GM19397 (cell line): ENCODE measurements around the gene CDC42BPB.

ENCODE experiments used
- ATAC-seq: cut with Tn5 transposase; IDR thresholded peaks from one replicate; pipeline ENCODE4 v1.9.1; 2021; ENCODE audit warnings: mild to moderate bottlenecking, moderate library complexity; ENCODE audit not compliant: unreplicated experiment

CDC42BPB gene

DNA sequence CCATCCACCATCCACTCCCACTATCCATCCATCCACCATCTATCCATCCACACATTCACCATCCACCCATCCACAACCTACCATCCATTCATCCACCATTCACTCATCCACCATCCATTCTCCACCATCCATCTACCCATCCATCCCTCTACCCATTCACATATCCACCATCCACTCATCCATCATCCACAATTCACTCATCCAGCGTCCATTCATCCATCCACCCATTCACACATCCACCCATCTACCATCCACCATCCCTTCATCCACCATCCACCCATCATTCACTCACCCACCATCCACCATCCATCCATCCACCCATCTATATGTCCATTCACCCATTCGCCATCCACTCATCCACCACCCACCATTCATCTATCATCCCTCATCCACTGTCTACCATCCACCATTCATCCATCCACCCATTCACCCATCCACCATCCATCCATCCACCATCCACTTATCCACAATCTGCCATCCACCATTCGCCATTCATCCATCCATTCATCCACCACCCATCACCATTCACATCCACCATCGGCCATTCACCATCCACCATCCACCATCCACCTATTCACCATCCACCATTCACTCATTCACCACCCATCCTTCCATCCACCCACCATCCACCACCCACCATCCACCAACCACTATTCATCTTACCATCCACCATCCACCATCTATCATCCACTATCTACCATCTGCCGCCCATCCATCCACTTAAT lies 136.9 kb downstream of the CDC42BPB start:
- no peak for ATAC-seq

DNA sequence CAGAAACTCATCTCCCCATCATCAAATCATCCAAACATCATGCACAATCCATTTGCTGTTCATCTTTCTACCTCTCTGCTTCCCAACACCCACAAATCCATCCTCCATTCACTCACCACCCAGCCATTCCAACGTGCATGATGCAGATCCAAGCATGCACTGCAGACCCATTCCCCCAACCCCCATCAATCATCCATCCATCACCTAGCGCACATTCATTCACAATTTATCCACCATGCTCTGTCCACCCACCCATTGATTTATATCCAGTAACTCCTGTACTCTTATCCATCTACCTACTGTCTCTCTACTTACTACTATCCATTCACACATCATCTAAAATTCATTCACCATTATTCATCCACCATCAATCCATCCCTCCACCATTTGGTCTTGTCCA lies 138.9 kb downstream of the CDC42BPB start:
- no peak for ATAC-seq

DNA sequence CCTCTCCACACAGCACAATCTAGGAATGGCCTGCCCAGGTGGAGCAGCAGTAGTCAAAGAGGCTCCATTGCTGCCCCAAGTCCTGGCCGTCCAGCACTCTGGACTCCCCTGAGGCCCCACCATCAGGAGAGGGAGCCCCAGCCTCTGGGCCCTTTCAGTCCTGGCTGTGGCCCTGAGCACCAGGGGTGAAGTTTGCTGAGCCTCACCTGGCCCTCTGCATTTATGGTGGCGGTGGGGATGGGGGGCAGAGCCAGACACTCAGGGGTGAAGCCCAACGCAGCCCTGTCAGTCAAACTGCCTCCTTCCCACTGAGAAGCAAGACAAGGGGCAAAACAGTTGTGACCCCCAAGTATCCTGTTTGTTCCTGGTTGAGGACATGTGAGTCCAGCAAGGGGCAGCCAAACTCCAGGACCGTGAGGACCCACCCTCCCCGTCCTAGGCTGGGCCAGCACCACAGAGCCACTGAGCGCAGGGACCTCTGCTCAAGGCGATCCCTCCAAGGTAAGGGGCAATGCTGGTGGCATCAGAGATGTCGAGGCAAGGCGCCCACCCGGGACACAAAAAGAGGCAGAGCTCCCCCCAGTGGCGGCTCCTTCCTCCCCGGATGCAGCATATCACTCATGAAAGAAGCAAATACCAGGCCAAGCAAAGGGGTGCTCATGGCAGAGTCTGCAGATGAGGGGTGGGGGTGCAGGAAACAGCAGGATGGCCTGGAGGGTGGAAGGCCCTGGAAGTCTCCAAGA lies 139.7 kb downstream of the CDC42BPB start:
- ATAC-seq: no peak

DNA sequence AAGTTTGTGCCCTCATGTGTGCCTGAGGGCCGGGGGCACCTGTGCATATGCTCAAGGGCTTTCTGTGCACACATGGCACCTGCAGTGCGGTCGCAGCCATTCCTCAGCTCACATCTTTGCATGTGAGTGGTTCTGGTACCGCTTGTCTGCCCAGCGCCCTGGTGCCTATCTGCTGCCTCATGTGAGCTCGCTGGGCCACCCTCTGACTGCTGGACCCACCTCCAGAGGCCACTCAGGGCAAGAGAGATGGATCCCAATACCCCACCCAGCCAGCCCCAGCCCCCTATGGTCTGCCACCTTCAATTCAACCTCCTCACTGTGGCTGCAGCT lies 140.3 kb downstream of the CDC42BPB start:
- ATAC-seq: no peak

DNA sequence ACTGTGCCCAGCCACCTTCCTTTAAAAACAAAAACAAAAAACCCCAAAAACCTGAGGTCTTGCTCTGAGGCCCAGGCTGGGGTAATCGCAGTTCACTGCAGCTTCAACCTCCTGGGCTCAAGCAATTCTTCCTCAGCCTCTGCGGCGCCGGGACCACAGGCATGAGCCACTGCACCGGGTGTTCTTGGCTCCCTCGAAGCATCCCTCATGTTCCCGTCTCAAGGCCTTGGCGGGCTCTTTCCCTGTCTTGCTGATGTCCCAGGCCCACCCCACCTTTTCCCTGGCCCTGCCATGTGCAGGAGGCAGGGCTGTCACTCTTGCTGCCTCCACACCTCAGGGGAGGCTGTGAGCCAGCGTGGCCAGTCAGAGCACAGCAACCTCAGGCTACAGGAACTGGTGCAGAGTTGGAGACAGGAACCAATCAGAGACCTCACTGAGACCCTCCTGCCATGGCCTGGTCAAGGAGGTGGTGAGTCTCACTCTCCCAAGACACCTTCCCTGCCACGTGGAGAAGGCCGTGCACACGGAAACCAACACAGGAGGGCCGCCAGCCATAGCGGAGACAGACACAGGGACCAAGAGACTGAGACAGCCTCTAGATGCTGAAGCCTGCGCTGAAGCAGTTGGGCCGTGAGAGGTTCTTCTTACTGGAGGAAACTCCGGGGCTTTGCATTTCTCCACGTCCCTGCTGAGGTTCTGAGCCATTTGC lies 140.8 kb downstream of the CDC42BPB start:
- no peak for ATAC-seq

DNA sequence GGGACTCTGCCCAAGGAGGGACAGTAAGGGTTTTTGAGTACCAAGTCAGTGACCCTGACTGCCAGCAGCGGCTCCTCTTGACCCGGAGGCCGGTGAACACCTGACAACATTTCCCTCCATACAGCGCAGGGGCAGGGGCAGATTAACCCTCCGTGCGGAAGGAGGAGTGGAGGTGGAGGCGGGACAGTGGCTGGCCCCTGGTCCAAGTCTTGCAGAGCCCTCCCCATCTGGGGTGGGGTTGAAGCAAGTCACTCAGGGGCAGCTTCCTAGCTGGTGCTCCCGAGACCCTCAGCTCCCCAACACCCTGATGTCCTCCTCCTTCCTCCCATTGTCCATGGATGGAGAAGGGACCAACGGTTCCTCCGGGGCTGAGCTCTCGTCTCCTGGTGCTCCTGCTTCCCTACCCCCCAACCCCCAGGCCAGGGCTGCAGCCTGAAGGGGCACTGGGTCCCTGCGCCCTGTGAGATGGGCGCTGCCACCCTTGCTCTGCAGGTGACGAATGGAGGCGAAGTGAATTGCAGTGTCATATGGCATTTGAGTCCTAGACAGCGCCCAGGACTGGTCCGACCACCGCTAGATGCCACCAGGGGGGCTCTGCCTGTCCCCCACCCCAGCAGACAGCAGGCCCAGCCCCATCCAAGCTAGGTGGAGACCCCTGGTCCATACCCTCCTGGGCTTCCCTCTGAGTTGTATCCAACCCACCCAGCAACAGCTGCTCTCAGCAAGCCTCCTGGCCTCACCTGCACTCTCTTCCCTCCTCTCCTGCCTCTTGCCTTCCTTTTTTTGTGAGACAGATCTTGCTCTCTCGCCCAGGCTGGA lies 141.8 kb downstream of the CDC42BPB start:
- no peak for ATAC-seq

DNA sequence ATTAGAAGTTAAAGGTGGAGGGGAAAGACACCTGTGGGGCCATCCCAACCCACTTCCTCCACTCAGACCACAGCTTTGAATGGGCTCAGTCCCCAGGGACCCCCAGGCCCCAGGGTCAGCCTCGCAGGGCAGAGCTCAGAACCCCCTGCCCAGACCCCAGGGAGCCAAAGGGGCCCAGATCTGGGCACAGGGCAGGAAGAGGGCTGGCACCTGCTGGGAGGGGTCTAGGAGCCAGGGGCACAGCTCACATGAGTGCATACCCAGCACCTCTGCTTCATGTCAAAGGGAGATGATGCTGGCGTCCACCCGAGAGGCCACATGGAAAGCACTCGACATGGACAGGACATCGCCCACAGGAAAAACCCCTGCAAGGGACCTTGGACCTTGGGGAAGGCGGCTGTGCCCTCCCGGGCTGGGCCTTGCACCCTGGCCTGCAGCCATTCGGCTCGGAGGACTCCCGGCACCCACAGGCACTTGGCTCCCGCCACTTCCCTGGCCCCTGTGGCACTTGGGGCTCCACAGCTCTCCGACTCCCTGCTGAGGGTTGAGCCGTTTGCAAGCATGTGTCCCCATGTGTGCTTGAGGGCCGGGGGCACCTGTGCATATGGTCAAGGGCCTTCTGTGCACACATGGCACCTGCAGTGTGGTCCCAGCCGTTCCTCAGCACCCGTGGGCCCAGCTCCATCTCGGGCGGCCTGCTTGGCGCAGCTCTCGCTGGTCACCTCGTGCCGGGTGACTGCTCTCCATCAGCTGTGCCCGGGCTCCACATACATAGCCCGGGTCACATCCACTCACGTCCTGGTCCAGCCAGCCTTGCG lies 142.7 kb downstream of the CDC42BPB start:
- no peak for ATAC-seq

DNA sequence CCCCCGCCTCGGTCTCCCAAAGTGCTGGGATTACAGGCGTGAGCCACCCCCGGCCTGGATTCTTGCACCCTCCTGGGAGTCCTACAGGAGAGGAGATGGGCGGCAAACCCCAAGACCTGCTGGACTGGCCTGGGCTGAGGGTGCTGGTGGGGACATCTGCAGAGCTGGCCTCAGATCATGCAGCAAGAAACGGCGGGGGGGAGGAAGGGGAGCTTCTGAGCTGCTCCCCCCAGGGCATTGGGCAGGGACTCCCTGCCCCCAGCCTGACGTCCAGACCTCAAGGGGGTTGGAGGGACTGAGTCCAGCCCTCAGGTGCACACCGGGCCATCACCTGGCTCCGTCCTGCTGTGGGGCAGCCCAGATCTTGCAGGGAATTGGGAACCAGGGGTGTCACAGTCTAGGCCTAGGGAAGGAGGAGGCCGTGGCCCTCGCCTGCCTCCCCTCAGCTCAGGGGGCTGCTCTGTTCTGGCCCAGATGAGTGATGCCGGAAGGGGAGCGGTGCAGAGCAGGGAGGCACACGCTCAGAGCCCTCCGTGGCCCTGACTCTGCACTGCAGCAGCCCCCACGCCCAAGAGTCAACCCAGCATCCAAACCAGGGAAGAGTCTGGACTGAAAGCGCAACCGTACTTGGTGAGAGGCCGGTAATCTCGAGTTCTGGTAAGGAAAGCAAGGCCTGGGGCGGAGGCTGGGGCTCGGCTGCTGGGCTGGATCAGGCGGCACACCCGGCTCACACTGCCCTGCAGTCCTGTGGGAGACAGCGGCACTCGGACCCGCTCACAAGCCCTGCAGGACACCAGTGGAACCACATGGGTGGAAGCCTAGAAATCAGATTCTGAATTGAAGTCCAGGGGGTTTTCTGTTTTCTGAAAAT lies 143.8 kb downstream of the CDC42BPB start:
- ATAC-seq: no peak

DNA sequence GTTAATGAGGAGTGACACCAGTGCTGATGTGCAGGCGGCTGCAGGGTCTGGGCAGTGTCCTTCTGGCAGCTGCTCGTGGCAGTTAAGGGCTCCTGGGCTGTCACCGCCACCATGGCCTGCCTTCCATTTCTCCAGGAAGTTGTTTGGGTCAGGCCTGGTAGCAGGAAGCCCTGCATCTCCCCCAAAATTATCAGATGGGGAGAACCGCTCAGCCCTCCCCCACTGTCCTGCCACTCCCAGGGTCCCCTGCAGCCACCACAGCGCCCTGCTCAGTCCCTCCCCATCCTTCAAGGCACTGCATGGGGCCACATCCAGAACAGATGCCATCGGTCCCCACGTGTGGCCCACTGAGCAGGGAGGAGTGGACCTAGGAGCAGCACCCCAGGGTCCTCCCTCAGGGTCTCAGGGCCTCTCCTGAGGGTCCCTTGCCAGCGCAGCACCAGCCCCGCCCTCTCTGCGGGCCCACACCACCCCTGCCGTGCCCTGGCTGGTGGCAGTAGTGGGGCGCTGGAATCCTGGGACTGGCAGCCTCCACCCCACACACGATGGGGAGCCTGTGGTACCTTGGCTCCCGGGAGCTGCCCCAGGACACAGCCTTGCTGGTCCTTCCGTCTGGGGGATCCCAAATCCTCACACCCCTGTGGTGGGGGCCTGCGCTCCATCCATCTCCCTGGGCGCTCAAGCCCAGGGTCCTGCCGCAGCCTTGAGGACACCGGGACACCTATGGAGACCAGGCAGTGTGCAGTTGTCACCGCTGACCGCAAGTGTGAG lies 145.2 kb downstream of the CDC42BPB start:
- no peak for ATAC-seq

DNA sequence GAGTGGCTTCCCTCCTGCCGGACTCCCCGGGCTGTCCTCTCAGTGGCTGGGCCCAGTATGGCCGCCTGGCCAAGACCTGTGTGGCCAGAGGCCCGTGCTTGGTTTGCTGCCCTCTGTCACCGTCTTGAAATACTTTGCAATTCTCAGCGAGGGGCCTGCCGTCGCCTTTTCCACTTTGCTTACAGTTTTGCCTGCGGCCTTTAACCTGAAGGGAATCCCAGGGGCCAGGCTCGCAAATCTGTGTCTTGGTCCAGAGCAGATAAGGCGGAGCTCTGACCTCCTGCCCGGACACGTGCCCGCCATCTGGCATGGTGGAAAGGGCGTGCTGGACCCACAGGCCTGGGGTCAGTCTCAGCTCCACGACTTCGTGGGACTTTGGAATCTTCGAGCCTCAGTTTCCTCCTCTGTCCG lies 145.8 kb downstream of the CDC42BPB start:
- no peak for ATAC-seq

DNA sequence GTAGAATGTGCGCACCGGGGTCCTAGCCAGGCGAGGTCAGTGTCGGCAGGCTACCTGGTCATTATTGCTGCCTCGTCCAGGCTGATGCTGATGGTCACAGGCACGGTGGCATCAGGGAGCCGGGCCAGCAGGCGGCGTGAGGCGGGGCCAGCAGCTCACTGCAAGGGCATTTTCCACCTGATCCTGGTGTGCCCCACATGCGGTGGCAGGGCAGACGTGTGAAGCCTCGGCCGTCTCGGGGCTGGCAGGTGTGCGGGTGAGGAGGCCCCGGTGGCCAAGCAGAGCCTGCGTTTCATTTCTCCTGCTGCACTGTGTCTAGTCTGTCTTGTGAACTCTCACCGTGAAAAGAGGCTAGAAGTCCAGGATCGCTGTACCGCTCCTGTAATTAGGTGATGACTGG lies 146.9 kb downstream of the CDC42BPB start:
- ATAC-seq: no peak

DNA sequence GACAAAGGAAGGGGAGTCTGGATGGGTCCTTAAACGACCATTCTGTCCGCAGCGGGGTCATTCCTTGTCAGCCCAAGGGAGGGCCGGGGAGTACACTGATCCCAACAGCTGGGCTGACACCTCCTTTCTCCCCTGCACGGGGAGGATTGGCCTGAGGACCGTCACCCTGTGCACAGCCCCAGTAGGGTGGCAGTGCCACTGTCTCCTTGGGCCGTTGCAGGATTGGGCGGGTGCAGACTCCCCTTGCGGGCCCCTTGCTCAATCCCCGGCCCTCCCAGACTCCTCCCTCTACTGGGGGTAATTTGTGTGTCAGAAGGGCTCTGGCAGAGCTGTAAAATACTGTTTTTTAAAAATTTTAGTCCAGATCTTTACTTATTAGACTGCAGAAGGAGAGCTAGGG lies 147.4 kb downstream of the CDC42BPB start:
- ATAC-seq: no peak

DNA sequence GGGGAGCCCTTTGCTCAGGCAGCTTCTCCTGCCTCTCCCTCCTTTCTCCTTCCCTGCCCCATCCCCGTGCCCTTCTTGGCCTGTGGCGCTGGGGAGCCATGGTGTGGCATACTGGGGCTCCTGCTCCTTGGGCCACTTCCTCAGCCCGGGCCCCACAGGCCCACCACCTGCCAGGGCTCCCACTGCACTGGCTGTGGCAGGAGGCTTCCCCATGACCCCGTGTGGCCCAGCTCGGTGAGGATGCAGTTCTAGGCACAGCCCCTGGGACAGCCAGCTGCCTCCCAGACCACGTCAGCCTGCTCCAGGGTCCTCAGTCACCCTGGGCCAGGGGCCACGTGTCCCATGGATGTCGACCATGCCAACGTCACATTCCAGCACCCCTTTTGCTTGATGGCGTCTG lies 147.9 kb downstream of the CDC42BPB start:
- no peak for ATAC-seq

DNA sequence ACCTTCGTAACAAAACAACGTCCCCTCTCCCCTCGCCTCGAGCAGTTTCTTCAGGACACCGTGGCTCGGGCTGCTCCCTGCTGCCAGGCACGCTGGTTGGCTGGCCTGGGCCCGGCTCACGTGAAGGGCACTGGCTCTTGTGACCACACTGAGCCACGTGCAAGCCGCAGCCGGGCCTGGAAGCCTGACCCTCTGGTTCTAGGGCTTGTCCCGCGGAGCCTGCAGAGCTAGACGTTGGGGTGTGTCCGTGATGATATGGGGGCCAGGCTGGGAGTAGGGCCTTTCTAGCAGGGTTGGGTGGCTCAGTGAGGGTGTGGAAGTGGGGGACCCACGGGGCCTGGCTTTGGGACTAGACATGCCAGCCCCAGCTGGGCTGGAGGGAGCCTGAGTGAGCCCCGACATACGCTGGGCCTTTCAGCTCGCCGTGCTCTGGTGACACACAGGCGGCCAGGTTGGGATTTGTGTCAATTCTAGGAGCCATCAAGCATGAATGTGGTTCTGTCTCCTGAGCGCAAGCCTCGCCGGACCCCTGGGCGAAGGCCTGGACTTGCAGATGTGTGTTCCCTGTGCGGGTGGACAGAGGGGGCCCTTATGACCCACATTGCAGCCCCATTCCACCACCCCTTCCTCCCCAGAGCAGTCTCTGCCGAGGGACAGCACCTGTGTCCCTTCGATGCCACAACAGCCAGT lies 148.4 kb downstream of the CDC42BPB start:
- ATAC-seq: no peak

DNA sequence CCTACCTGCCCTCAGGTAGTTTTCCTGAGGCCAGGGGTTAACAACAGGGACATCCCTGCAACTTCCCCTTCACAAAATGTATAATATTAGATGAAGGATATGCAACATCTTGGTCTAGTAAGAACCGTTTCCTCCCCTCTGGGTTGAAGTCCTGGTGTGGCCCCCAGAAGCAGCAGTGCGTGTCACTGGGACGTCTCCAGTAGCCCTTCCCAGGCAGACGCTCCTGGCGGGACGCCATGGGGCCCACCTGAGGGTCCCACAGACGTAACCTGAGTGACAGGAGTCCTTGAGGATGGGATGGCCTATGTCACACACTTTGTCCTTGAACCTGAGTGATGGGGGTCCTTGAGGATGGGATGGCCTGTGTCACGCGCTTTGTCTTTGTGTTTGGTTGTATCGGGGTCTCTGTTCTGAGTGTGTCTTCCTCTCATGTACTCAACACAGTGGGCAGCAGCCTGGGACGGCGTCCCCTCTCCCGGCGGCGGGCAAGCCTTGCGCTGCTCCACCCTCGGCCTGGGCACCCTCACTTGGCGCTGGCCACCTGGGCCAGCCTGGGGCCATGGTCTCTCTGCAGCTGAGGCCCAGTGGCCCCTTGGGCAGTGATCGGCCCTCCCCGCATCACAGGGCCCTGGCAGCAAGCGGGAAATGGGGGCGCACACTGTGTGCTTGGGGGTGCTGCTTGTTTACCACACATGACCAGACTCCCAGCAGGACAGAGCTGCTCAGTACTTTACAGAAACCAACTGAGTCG lies 149.2 kb downstream of the CDC42BPB start:
- no peak for ATAC-seq

DNA sequence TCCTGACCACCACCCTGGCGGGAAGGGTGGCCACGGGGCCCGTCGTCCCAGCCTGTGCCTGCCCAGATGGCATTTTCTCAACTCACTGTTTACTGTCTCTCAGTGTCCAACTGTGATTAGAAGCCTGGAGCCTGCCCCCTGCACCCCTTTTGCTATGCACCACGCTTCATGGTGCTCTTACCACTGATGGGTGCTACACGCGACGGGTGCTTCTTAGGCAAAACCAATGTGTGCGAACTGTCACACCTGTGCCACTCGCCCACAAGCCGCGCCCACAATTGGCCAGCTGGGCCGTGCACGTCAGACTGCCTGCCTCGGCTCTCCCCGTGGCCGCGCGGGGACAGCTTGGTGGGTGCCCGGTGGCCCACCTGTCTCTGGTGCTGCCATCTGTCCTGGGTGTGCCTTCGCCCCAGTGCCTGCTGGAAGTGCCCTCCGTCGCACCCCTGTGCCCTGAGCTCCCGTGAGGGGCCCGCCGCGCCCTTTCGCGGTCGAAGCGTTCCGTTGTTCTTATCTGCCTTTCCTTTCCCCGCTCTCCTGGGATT lies 150.0 kb downstream of the CDC42BPB start:
- no peak for ATAC-seq
